Measurements from ENCODE around the gene CABP2.

DNA sequence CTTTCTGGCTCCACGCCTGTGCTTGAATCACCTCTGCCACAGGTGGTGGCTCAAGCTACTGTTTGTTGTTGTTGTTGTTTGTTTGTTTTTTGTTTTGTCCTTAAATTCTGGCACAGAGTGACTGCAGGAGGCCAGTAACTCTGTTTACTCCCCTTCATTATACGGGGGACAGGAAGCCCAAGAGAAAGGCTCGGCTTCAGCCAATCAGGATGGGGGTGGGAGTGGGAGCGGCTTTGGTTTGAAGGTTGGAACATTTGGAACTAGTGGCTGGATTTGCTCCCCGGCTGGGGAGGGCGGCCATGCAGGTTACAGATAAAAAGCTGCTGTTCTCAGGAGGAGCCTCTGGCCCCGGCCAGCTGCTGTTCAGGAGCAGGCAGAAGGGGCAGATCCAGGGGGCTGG, 19.7 kb upstream of the CABP2 start:
- TF ChIP-seq BMI1 (IDR thresholded peaks at IDR 0.05; ENCODE audit: borderline replicate concordance) (no peak), POLR2AphosphoS5 (IDR thresholded peaks at IDR 0.05; ENCODE audit: low read length) (no peak), FOS (IDR thresholded peaks at IDR 0.05; ENCODE audit: borderline replicate concordance, extremely low read depth, insufficient read length) (no peak), CEBPB (IDR thresholded peaks at IDR 0.05; ENCODE audit: borderline replicate concordance in 1 of 2, low read depth in 2 of 2, low read length in 2 of 2) (no peak), IKZF1 (conservative IDR thresholded peaks at IDR 0.05) (no peak)
- TF ChIP-seq, protein P1, sequence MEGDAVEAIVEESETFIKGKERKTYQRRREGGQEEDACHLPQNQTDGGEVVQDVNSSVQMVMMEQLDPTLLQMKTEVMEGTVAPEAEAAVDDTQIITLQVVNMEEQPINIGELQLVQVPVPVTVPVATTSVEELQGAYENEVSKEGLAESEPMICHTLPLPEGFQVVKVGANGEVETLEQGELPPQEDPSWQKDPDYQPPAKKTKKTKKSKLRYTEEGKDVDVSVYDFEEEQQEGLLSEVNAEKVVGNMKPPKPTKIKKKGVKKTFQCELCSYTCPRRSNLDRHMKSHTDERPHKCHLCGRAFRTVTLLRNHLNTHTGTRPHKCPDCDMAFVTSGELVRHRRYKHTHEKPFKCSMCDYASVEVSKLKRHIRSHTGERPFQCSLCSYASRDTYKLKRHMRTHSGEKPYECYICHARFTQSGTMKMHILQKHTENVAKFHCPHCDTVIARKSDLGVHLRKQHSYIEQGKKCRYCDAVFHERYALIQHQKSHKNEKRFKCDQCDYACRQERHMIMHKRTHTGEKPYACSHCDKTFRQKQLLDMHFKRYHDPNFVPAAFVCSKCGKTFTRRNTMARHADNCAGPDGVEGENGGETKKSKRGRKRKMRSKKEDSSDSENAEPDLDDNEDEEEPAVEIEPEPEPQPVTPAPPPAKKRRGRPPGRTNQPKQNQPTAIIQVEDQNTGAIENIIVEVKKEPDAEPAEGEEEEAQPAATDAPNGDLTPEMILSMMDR (IDR thresholded peaks at IDR 0.05 in 2 of 3, conservative IDR thresholded peaks at IDR 0.05 in 1 of 3; ENCODE audit: control insufficient read depth in 2 of 3, extremely low read depth in 1 of 3, insufficient read depth in 1 of 3, low read depth in 3 of 3, low read length in 3 of 3): no peak
